GM21619 (cell line): Measurements from ENCODE around the gene KRT2.

ENCODE experiments used
- ATAC-seq: cut with Tn5 transposase; IDR thresholded peaks from one replicate; pipeline ENCODE4 v1.9.1; 2021; ENCODE audit not compliant: unreplicated experiment

Gene KRT2

GRCh38 chr12:52617403-52617785 is 34.6 kb downstream of the KRT2 start:
- no peak for ATAC-seq

- ATAC-seq = no peak
Observed at GRCh38 chr12:52616680-52617402, 35.2 kb downstream of the KRT2 start.

- no peak for ATAC-seq
Observed at GRCh38 chr12:52615912-52616311, 36.1 kb downstream of the KRT2 start.

- ATAC-seq = no peak
Observed at GRCh38 chr12:52615208-52615868, 36.7 kb downstream of the KRT2 start.

- no peak for ATAC-seq
Observed at GRCh38 chr12:52614381-52615207, 37.4 kb downstream of the KRT2 start.

- no peak for ATAC-seq
Observed at GRCh38 chr12:52613384-52614030, 38.5 kb downstream of the KRT2 start.

GRCh38 chr12:52612431-52613383 is 39.3 kb downstream of the KRT2 start:
- no peak for ATAC-seq

- ATAC-seq = no peak
Observed at GRCh38 chr12:52611080-52611468, 40.9 kb downstream of the KRT2 start.

- ATAC-seq = no peak
Observed at GRCh38 chr12:52608826-52609630, 43.0 kb downstream of the KRT2 start.

- ATAC-seq = no peak
Observed at GRCh38 chr12:52608161-52608560, 43.9 kb downstream of the KRT2 start.

GRCh38 chr12:52607314-52607713 is 44.7 kb downstream of the KRT2 start:
- ATAC-seq = no peak

- ATAC-seq = no peak
Observed at GRCh38 chr12:52606581-52607218, 45.3 kb downstream of the KRT2 start.

GRCh38 chr12:52606096-52606495 is 45.9 kb downstream of the KRT2 start:
- ATAC-seq = no peak

GRCh38 chr12:52605542-52605941 is 46.5 kb downstream of the KRT2 start:
- ATAC-seq = no peak

GRCh38 chr12:52604859-52605258 is 47.2 kb downstream of the KRT2 start:
- ATAC-seq = no peak

GRCh38 chr12:52603314-52603713 is 48.7 kb downstream of the KRT2 start:
- no peak for ATAC-seq

GRCh38 chr12:52602552-52602951 is 49.5 kb downstream of the KRT2 start:
- no peak for ATAC-seq

- no peak for ATAC-seq
Observed at GRCh38 chr12:52601671-52602070, 50.3 kb downstream of the KRT2 start.

GRCh38 chr12:52600941-52601481 is 51.0 kb downstream of the KRT2 start, which contains the start of gene KRT72:
TSS of gene KRT72 (minus strand) at chr12:52601463. CDS start at chr12:52601452, 11 bp downstream.
- no peak for ATAC-seq
